GM12801 (cell line): ENCODE results near the gene SLCO2A1.

Experiments
- CTCF ChIP-seq: IDR thresholded peaks from one replicate; pipeline ENCODE4 v1.5.1; 2011; ENCODE audit warnings: control low read depth; ENCODE audit not compliant: insufficient read length; ENCODE audit errors: extremely low read depth

The SLCO2A1 gene

GRCh38 chr3:134066651-134067530 is 37.2 kb upstream of the SLCO2A1 start:
- no peak for TF ChIP-seq CTCF

- TF ChIP-seq CTCF = no peak
Observed at GRCh38 chr3:134066158-134066541, 36.4 kb upstream of the SLCO2A1 start.

- no peak for TF ChIP-seq CTCF
Observed at GRCh38 chr3:134065252-134066157, 35.8 kb upstream of the SLCO2A1 start.

- no peak for TF ChIP-seq CTCF
Observed at GRCh38 chr3:134064081-134064480, 34.4 kb upstream of the SLCO2A1 start.

- TF ChIP-seq CTCF = no peak
Observed at GRCh38 chr3:134061401-134061800, 31.7 kb upstream of the SLCO2A1 start.

GRCh38 chr3:134060561-134061385 is 31.0 kb upstream of the SLCO2A1 start:
- TF ChIP-seq CTCF = no peak
